CD4-positive, alpha-beta T cell (primary cell): ENCODE measurements around the gene CDH4. TPM values are rescaled to one million over a fixed set of nuclear protein-coding genes. Genes with fewer than 3 reads are reported as not detected.

Source experiments
- ATAC-seq: fragments of 200-7000 bp; cut with Tn5 transposase; one replicate; pipeline ENCODE4 v1.10.0; 2022; ENCODE audit warnings: mild to moderate bottlenecking; ENCODE audit not compliant: poor library complexity
- CTCF ChIA-PET: fragments of 350-600 bp; sonication (Branson Sonifier 250); formaldehyde crosslinking; loops from one replicate; lab custom pipeline; 2021; ENCODE audit warnings: antibody characterized with exemption, inconsistent platforms; lab: Charles Lee
- POLR2A ChIA-PET: fragments of 350-600 bp; sonication (Branson Sonifier 250); formaldehyde crosslinking; loops from one replicate; lab custom pipeline; 2021; ENCODE audit warnings: antibody characterized with exemption, inconsistent platforms; lab: Charles Lee
- DNase-seq, 14 experiments: peaks; one replicate each; pipeline ENCODE4 v3.0.0-alpha.2; 2013 to 2020; ENCODE audit warnings: mixed read lengths in 2 of 14
- H3K27ac ChIP-seq, 2 donors: one replicate each; pipeline versions ENCODE4 v1.5.1 to v1.7.0; 2013; ENCODE audit warnings: low read length in 2 of 2, low read depth in 1 of 2, mild to moderate bottlenecking in 1 of 2
- H3K27me3 ChIP-seq, 2 experiments: 1 replicate in 1 of 2; 2 replicates in 1 of 2; pipeline versions ENCODE4 v1.6.1 to v1.7.0; 2013; ENCODE audit warnings: low read length in 2 of 2, control low read depth in 1 of 2, mild to moderate bottlenecking in 1 of 2, moderate library complexity in 1 of 2; ENCODE audit not compliant: insufficient read depth in 2 of 2, control insufficient read depth in 1 of 2
- H3K36me3 ChIP-seq: one replicate; pipeline ENCODE4 v1.6.1; 2013; ENCODE audit warnings: low read length, control low read depth; ENCODE audit not compliant: insufficient read depth
- H3K4me1 ChIP-seq: one replicate; pipeline ENCODE4 v1.6.1; 2013; ENCODE audit warnings: low read length, control low read depth; ENCODE audit not compliant: insufficient read depth
- H3K4me3 ChIP-seq: one replicate; pipeline ENCODE4 v1.5.1; 2013; ENCODE audit warnings: mild to moderate bottlenecking, low read length, moderate library complexity
- H3K9me3 ChIP-seq, 2 experiments: 1 replicate in 1 of 2; 2 replicates in 1 of 2; pipeline versions ENCODE4 v1.6.1 to v1.7.0; 2013; ENCODE audit warnings: low read length in 2 of 2, mild to moderate bottlenecking in 2 of 2, control low read depth in 1 of 2, moderate library complexity in 1 of 2; ENCODE audit not compliant: control insufficient read depth in 1 of 2, insufficient read depth in 1 of 2
- H3K27ac Mint-ChIP-seq: one replicate; pipeline ENCODE4 v1.8.0; 2020; ENCODE audit warnings: mixed read lengths
- H3K27me3 Mint-ChIP-seq: one replicate; pipeline ENCODE4 v1.8.0; 2021; ENCODE audit warnings: mixed read lengths
- H3K36me3 Mint-ChIP-seq: one replicate; pipeline ENCODE4 v1.8.0; 2021; ENCODE audit warnings: low read depth, mixed read lengths
- H3K4me1 Mint-ChIP-seq: one replicate; pipeline ENCODE4 v1.8.0; 2021; ENCODE audit warnings: low read depth, mixed read lengths
- H3K4me3 Mint-ChIP-seq: one replicate; pipeline ENCODE4 v1.8.0; 2020; ENCODE audit warnings: mild to moderate bottlenecking, mixed read lengths
- H3K9me3 Mint-ChIP-seq: one replicate; pipeline ENCODE4 v1.8.0; 2020; ENCODE audit warnings: mixed read lengths
- CTCF ChIP-seq: fragments of 200-600 bp; IDR thresholded peaks from one replicate; pipeline ENCODE4 v1.8.0; 2022; ENCODE audit warnings: antibody characterized with exemption, mild to moderate bottlenecking
- intact Hi-C, 2 experiments: fragments of 100-400 bp; cut with DNase I in 1 of 2; cut with micrococcal nuclease in 1 of 2; formaldehyde crosslinking; loops; one replicate each; pipeline versions ENCODE4 v1.15.1 to v1.9.0; 2023 to 2025; cut with DNase I, micrococcal nuclease
- total RNA-seq, 174 experiments: library from RNA in 2 of 174; stranded (reverse) in 2 of 174; gene quantifications; one replicate each; pipeline ENCODE4 v1.2.3 and lab custom pipeline; 2021 to 2026

Gene CDH4
- total RNA-seq, 2 experiments from 2014 or later = 0.11 TPM

DNA sequence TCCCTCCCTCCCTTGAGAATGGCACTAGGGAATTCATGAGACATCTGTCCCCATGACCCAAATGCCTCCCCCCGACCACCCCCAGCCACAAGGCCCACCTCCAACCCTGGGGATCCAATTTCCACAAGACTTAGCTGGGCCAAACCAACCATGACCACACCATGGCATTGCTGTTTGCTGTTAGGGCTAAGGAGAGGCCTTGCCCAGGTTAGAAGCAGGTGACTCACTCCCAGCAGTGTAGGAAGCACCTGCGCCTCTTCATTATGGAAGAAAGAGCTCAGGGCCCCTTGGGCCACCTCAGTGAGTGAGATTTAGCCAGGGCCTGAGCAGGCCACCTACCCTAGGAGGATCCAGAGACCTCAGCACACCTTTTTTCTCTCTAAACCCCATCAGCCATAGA is 475.7 kb downstream of the CDH4 start:
- ChIA-PET POLR2A (no interaction called here), CTCF (no interaction called here)
- no peak for TF ChIP-seq CTCF
- Histone ChIP-seq H3K4me1 (no peaks in the 10 kb centered on the region), H3K4me3 (no peak overlapping the region), H3K9me3 (peaks cover 0 to 46% of the 10 kb centered on the region in 2 experiments), H3K27ac (no peak overlapping the region), H3K27me3 (no peaks in the 10 kb centered on the region), H3K36me3 (no peaks in the 10 kb centered on the region)
- no peak overlapping the region for H3K4me3 Mint-ChIP-seq
- ATAC-seq (no peak), DNase-seq (no peak)
- no peaks in the 10 kb centered on the region for H3K4me1 Mint-ChIP-seq
- H3K36me3 Mint-ChIP-seq = no peaks in the 10 kb centered on the region
- no peaks in the 10 kb centered on the region for H3K9me3 Mint-ChIP-seq
- H3K27me3 Mint-ChIP-seq = no peaks in the 10 kb centered on the region
- intact Hi-C loops = no loop called here
- H3K27ac Mint-ChIP-seq = no peak overlapping the region

- no peaks in the 10 kb centered on the region for H3K36me3 Mint-ChIP-seq
- H3K4me1 Mint-ChIP-seq = no peaks in the 10 kb centered on the region
- ATAC-seq = no peak
- ChIA-PET CTCF (no interaction called here), POLR2A (no interaction called here)
- H3K36me3 ChIP-seq = no peaks in the 10 kb centered on the region
- no peak overlapping the region for H3K27ac Mint-ChIP-seq
- no peak overlapping the region for H3K4me3 Mint-ChIP-seq
- no peak overlapping the region for H3K4me3 ChIP-seq
- peaks cover 0 to 44% of the 10 kb centered on the region in 2 experiments for H3K9me3 ChIP-seq
- H3K27me3 Mint-ChIP-seq = no peaks in the 10 kb centered on the region
- peaks cover 0 to under 1% of the 10 kb centered on the region in 2 experiments for H3K27me3 ChIP-seq
- no peak overlapping the region for H3K27ac ChIP-seq
- no peaks in the 10 kb centered on the region for H3K4me1 ChIP-seq
- TF ChIP-seq CTCF = no peak
- intact Hi-C loops = no loop called here
- H3K9me3 Mint-ChIP-seq = no peaks in the 10 kb centered on the region
- no peak for DNase-seq
Measured at GRCh38 chr20:61728326-61728725, 476.3 kb downstream of the CDH4 start.

- H3K27me3 Mint-ChIP-seq = no peaks in the 10 kb centered on the region
- ATAC-seq (no peak), DNase-seq (no peak)
- Histone ChIP-seq H3K9me3 (peaks cover 0 to 43% of the 10 kb centered on the region in 2 experiments), H3K36me3 (no peaks in the 10 kb centered on the region), H3K27me3 (peaks cover 0 to 5% of the 10 kb centered on the region in 2 experiments), H3K4me3 (no peak overlapping the region), H3K4me1 (no peaks in the 10 kb centered on the region), H3K27ac (no peak overlapping the region)
- CTCF ChIA-PET = no interaction called here
- no peaks in the 10 kb centered on the region for H3K4me1 Mint-ChIP-seq
- POLR2A ChIA-PET = no interaction called here
- H3K27ac Mint-ChIP-seq = no peak overlapping the region
- no peak overlapping the region for H3K4me3 Mint-ChIP-seq
- TF ChIP-seq CTCF = no peak
- no peaks in the 10 kb centered on the region for H3K9me3 Mint-ChIP-seq
- H3K36me3 Mint-ChIP-seq = no peaks in the 10 kb centered on the region
- intact Hi-C loops = no loop called here
Measured at GRCh38 chr20:61728786-61729770, 477.0 kb downstream of the CDH4 start.
